Peyer's patch (tissue), 4 donors: ENCODE results near the gene ATP5MC2. TPM values are rescaled to one million over a fixed set of nuclear protein-coding genes. Genes with fewer than 3 reads are reported as not detected.

Experiments
- DNase-seq, 3 donors: peaks; one replicate each; pipeline ENCODE4 v3.0.0-alpha.2; 2017 to 2019
- H3K27ac ChIP-seq, 4 donors: fragments of 200-600 bp; sonication (generic); one replicate each; pipeline ENCODE4 v1.5.1; 2016 to 2019
- H3K27me3 ChIP-seq, 2 donors: fragments of 200-600 bp; sonication (generic); one replicate each; pipeline ENCODE4 v1.5.1; 2019
- H3K36me3 ChIP-seq, 3 donors: fragments of 200-600 bp; sonication (generic); one replicate each; pipeline ENCODE4 v1.5.1; 2016 to 2019
- H3K4me1 ChIP-seq, 4 donors: fragments of 200-600 bp; sonication (generic); one replicate each; pipeline ENCODE4 v1.5.1; 2016 to 2019
- H3K4me3 ChIP-seq, 4 donors: fragments of 200-600 bp; sonication (generic); 1 replicate in 3 of 4; 2 replicates in 1 of 4; pipeline ENCODE4 v1.5.1; 2016 to 2019; ENCODE audit warnings: mild to moderate bottlenecking in 1 of 4
- H3K9me3 ChIP-seq, 4 donors: fragments of 200-600 bp; sonication (generic); one replicate each; pipeline ENCODE4 v1.5.1; 2016 to 2019; ENCODE audit warnings: mild to moderate bottlenecking in 1 of 4
- POLR2A ChIP-seq, 2 donors: fragments of 450-650 bp; IDR thresholded peaks; one replicate each; pipeline ENCODE4 v1.5.1; 2017; ENCODE audit warnings: antibody characterized with exemption in 2 of 2, mild to moderate bottlenecking in 2 of 2, moderate library complexity in 2 of 2
- total RNA-seq, 4 donors: library from RNA; depleted of rRNA; stranded (reverse); fragments of >200 nt; gene quantifications; one replicate each; pipeline ENCODE4 v1.1.0, GENCODE V29; 2016
- TF ChIP-seq, protein P1 (sequence below), 6 experiments: fragments of 450-650 bp in 4 of 6; fragments of 200-600 bp in 2 of 6; sonication (generic) in 1 of 6; IDR thresholded peaks; one replicate each; pipeline ENCODE4 v1.5.1; 2017 to 2019; ENCODE audit warnings: antibody characterized with exemption in 6 of 6, mild to moderate bottlenecking in 3 of 6, moderate library complexity in 1 of 6

Gene ATP5MC2
- total RNA-seq, 4 donors from 2014 or later, result 118 to 246 (median 203) TPM

DNA sequence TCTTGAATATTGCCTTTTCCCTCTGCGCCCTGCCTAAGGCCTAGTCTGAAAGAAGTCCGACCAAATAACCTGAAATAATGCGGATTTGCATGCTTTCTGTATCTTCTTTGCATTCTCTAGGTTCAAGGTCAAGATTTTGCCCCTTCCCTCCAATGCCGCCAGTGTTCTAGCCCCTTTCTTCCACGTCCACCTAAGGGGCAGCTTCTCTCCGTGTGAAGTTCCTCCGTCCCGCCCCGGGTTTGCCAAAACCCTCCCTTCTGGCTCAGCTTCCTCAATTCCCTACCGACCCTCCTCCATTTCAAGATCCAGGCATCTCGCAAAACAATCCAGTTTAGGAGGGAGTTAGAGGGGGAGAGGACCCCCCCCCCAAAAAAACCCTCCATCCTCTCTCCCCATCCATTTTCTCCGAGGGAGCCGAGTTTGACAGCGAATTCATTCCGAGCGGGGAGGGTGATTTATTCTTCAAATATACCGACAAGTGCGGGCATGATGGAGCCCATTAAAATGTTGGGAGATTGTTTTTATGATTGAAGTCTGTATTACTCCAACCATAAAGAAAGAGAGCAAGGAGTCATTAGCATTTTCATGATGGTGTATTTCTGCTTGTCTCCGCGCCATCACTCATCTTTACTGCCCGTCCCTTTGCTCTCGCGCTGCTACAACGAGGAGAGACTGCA is 20.9 kb upstream of the ATP5MC2 start:
- no peaks in the 10 kb centered on the region for H3K9me3 ChIP-seq
- H3K4me3 ChIP-seq, result peak overlapping the region in 3 of 4 donors; percentile 1 to 41 (median 21)
- no peak for DNase-seq
- peaks cover 0 to 28% of the 10 kb centered on the region in 2 donors for H3K27me3 ChIP-seq
- H3K36me3 ChIP-seq, result no peaks in the 10 kb centered on the region
- H3K27ac ChIP-seq, result no peak overlapping the region
- peaks cover 0 to 21% (median 16%) of the 10 kb centered on the region in 4 donors for H3K4me1 ChIP-seq
- TF ChIP-seq, protein P1, sequence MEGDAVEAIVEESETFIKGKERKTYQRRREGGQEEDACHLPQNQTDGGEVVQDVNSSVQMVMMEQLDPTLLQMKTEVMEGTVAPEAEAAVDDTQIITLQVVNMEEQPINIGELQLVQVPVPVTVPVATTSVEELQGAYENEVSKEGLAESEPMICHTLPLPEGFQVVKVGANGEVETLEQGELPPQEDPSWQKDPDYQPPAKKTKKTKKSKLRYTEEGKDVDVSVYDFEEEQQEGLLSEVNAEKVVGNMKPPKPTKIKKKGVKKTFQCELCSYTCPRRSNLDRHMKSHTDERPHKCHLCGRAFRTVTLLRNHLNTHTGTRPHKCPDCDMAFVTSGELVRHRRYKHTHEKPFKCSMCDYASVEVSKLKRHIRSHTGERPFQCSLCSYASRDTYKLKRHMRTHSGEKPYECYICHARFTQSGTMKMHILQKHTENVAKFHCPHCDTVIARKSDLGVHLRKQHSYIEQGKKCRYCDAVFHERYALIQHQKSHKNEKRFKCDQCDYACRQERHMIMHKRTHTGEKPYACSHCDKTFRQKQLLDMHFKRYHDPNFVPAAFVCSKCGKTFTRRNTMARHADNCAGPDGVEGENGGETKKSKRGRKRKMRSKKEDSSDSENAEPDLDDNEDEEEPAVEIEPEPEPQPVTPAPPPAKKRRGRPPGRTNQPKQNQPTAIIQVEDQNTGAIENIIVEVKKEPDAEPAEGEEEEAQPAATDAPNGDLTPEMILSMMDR (IDR thresholded peaks at IDR 0.05), result no peak
- no peak for TF ChIP-seq POLR2A (IDR thresholded peaks at IDR 0.05)

DNA sequence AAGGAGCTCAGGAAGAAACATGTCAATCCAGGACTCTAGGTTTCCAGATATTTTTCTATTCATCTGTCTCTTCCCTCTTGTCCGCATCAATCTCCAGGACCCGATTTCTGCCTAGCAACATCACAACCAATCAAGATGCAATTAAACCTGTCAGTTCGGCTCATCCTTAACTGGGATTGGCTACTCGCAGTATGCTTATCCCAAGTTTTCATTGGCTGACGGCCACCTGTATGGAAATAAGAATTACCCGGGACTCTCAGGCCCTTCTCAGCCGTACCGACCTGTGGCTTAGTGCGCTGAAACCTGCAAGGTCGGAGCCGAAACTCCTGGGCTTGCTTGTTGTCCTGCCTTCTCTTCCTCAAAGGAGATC is 20.4 kb upstream of the ATP5MC2 start:
- peak overlapping the region in 3 of 4 donors; percentile 1 to 41 (median 21) for H3K4me3 ChIP-seq
- H3K27me3 ChIP-seq, result peaks cover 0 to 28% of the 10 kb centered on the region in 2 donors
- TF ChIP-seq POLR2A (IDR thresholded peaks at IDR 0.05), result no peak

DNA sequence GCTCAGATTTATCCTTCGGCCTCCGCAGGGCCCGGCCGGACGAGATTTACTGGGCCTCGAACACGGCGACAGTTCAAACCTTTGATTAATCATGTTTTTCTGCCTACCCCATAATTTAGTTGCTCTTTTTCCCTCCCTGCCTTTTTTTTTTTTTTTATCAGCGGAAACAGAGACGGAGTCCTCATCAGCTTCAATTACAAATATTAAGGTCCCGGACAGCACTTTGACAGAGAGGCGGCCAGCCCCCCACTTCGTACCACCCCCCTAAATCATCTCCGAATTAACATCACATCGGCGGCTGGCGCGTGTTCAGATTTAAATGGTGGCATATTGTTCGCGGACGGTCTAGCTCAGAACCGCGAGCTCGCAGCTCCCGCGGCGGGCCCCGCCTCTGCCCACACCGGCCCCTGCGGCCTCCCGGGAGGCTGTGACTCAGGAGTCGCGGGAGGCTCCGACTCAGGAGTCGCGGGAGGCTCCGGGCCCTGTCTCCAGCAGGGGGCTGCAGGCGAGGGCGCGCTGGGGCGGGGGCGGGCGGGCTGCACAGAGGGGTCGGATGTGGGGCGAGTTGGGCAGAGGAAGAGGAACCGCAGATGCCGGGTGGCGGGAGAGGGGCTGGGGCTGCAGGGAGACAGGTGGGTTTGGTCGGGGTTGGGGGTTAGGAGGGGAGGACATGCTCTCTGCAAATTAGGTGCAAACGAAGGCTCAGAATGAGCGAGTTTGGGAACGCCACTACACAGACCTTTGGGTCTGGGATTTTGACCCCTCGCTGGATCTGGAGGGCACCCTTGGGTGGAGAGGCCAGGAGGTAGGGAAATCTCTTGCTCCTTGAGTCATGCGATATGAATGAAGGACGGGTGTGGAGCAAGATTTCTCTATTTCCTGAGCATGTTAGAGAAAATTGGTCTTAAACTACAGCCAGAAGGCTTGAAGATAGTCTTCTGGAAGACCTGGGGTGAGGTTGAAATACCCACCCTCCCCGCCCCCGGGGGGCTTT is 19.6 kb upstream of the ATP5MC2 start:
- no peak for TF ChIP-seq POLR2A (IDR thresholded peaks at IDR 0.05)
- TF ChIP-seq, protein P1 (IDR thresholded peaks at IDR 0.05), result no peak
- Histone ChIP-seq H3K36me3 (no peaks in the 10 kb centered on the region), H3K27me3 (peaks cover 0 to 28% of the 10 kb centered on the region in 2 donors)

More for the DNA sequence above, 20.4 kb upstream of the ATP5MC2 start:
- Histone ChIP-seq H3K36me3 (no peaks in the 10 kb centered on the region), H3K27ac (no peak overlapping the region), H3K9me3 (no peaks in the 10 kb centered on the region), H3K4me1 (peaks cover 0 to 21% (median 16%) of the 10 kb centered on the region in 4 donors)
- peak in 2 of 3 donors; percentile 63 to 85 for DNase-seq

DNA sequence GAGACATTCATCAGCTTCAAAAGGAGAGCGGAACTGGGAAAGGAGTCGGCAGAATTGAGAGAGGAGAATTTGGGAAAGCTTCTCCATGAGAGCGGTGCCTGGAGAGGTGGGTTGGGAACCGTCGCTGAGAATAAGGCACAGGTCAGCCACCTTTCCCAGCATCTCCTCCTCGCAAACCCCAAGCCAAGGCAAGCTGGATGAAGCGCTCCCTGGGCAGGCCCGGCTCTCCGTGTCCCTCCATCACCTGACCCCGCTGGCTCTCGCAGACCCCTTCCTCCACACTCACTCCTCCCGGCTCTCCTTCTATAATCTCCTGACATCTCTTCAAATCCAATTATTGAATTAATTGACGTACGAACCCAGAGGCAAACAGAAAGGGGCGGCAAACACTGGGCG is 18.9 kb upstream of the ATP5MC2 start:
- H3K9me3 ChIP-seq, result no peaks in the 10 kb centered on the region
- H3K4me1 ChIP-seq, result peaks cover 0 to 21% (median 16%) of the 10 kb centered on the region in 4 donors
- DNase-seq, result no peak
- H3K27ac ChIP-seq, result no peak overlapping the region
- H3K27me3 ChIP-seq, result peaks cover 0 to 28% of the 10 kb centered on the region in 2 donors
- TF ChIP-seq, protein P1 (IDR thresholded peaks at IDR 0.05), result no peak
- TF ChIP-seq POLR2A (IDR thresholded peaks at IDR 0.05), result no peak
- peak overlapping the region in 1 of 4 donors; percentile 34 for H3K4me3 ChIP-seq
- no peaks in the 10 kb centered on the region for H3K36me3 ChIP-seq

More for the DNA sequence above, 19.6 kb upstream of the ATP5MC2 start:
- no peaks in the 10 kb centered on the region for H3K9me3 ChIP-seq
- peak overlapping the region in 3 of 4 donors; percentile 30 to 44 (median 34) for H3K4me3 ChIP-seq
- peak in 1 of 3 donors; percentile 59 for DNase-seq
- H3K27ac ChIP-seq, result no peak overlapping the region
- H3K4me1 ChIP-seq, result peaks cover 0 to 21% (median 16%) of the 10 kb centered on the region in 4 donors

DNA sequence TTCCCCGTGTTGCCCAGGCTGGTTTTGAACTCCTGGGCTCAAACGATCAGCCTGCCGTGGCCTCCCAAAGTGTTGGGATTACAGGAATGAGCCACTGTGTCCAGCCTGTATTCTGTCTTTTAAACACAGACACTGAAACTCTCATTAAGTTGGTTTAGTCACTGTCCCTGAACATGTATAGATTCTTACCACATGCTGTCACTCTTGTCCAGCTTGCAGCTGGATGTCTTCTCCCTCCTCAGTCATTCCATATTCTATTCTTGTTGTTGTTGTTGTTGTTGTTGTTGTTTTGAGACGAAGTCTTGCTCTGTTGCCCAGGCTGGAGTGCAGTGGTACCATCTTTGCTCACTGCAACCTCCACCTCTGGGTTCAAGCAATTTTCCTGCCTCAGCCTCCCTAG is 12.3 kb upstream of the ATP5MC2 start:
- DNase-seq, result no peak

More for the DNA sequence above, 12.3 kb upstream of the ATP5MC2 start:
- Histone ChIP-seq H3K27me3 (no peaks in the 10 kb centered on the region), H3K4me1 (no peaks in the 10 kb centered on the region), H3K9me3 (no peaks in the 10 kb centered on the region), H3K27ac (no peak overlapping the region), H3K36me3 (no peaks in the 10 kb centered on the region), H3K4me3 (no peak overlapping the region)
- TF ChIP-seq POLR2A (IDR thresholded peaks at IDR 0.05), result no peak
- TF ChIP-seq, protein P1 (IDR thresholded peaks at IDR 0.05), result no peak
